ENCODE measurements around the gene SMAD4.
A peak's percentile ranks its signal among the peaks of the same experiment; 100 is the strongest.

The SMAD4 gene

GRCh38 chr18:51029694-51030536 lies at the start of gene SMAD4:
Gene SMAD4, plus strand, starts transcription at chr18:51030213. Its CDS starts 16,834 bp downstream, at chr18:51047047.
- H3K4me2 ChIP-seq: peak within 1 kb of the TSS; percentile 76
- no peak for TF ChIP-seq CTCF (conservative IDR thresholded peaks at IDR 0.05; ENCODE audit: low read depth, low read length)
- peak within 1 kb of the TSS; percentile 90 for H2AFZ ChIP-seq (ENCODE audit: low read depth)
- H3K27me3 ChIP-seq (ENCODE audit: insufficient read depth, low read depth): no peaks in the 10 kb centered on the region
- peak within 1 kb of the TSS; percentile 75 for H3K27ac ChIP-seq
- H3K79me2 ChIP-seq (ENCODE audit: insufficient read depth, low read depth): peaks cover 50% of the 10 kb centered on the region
- no peak within 1 kb of the TSS for H3K4me3 ChIP-seq (IDR thresholded peaks at IDR 0.05; ENCODE audit: insufficient read depth, low read depth, low read length)
- H3K36me3 ChIP-seq (ENCODE audit: insufficient read depth): no peaks in the 10 kb centered on the region
- H3K9ac ChIP-seq: peak within 1 kb of the TSS; percentile 78
- H4K20me1 ChIP-seq (ENCODE audit: insufficient read depth): peaks cover 28% of the 10 kb centered on the region
- peaks cover 36% of the 10 kb centered on the region for H3K4me1 ChIP-seq (ENCODE audit: low read depth, poor library complexity, severe bottlenecking)

- H3K4me3 ChIP-seq (IDR thresholded peaks at IDR 0.05; ENCODE audit: insufficient read depth, low read depth, low read length): no peak overlapping the region
- peaks cover 15% of the 10 kb centered on the region; the same call in 1 of the 2 replicates for H3K36me3 ChIP-seq (ENCODE audit: insufficient read depth)
- H3K27me3 ChIP-seq (ENCODE audit: insufficient read depth, low read depth): no peaks in the 10 kb centered on the region
- H4K20me1 ChIP-seq (ENCODE audit: insufficient read depth): no peaks in the 10 kb centered on the region
- H3K9ac ChIP-seq: no peak overlapping the region
- no peak overlapping the region for H3K27ac ChIP-seq
- no peak overlapping the region for H2AFZ ChIP-seq (ENCODE audit: low read depth)
- H3K4me1 ChIP-seq (ENCODE audit: low read depth, poor library complexity, severe bottlenecking): no peaks in the 10 kb centered on the region
- H3K79me2 ChIP-seq (ENCODE audit: insufficient read depth, low read depth): no peaks in the 10 kb centered on the region
- no peak for TF ChIP-seq CTCF (conservative IDR thresholded peaks at IDR 0.05; ENCODE audit: low read depth, low read length)
- no peak overlapping the region for H3K4me2 ChIP-seq
These were observed 48.6 kb upstream of the SMAD4 start for GRCh38 chr18:50981381-50981780.

GRCh38 chr18:50982086-50982801 lies 47.8 kb upstream of the SMAD4 start:
- H4K20me1 ChIP-seq (ENCODE audit: insufficient read depth): no peaks in the 10 kb centered on the region
- H2AFZ ChIP-seq (ENCODE audit: low read depth): no peak overlapping the region
- H3K4me3 ChIP-seq (IDR thresholded peaks at IDR 0.05; ENCODE audit: insufficient read depth, low read depth, low read length): no peak overlapping the region
- H3K79me2 ChIP-seq (ENCODE audit: insufficient read depth, low read depth): no peaks in the 10 kb centered on the region
- peaks cover 9% of the 10 kb centered on the region; the same call in 1 of the 2 replicates for H3K36me3 ChIP-seq (ENCODE audit: insufficient read depth)
- H3K27me3 ChIP-seq (ENCODE audit: insufficient read depth, low read depth): no peaks in the 10 kb centered on the region
- H3K4me1 ChIP-seq (ENCODE audit: low read depth, poor library complexity, severe bottlenecking): no peaks in the 10 kb centered on the region
- TF ChIP-seq CTCF (conservative IDR thresholded peaks at IDR 0.05; ENCODE audit: low read depth, low read length): no peak
- H3K4me2 ChIP-seq: no peak overlapping the region
- no peak overlapping the region for H3K27ac ChIP-seq
- no peak overlapping the region for H3K9ac ChIP-seq

- H4K20me1 ChIP-seq (ENCODE audit: insufficient read depth): no peaks in the 10 kb centered on the region
- H3K9ac ChIP-seq: no peak overlapping the region
- H3K4me1 ChIP-seq (ENCODE audit: low read depth, poor library complexity, severe bottlenecking): no peaks in the 10 kb centered on the region
- H3K79me2 ChIP-seq (ENCODE audit: insufficient read depth, low read depth): no peaks in the 10 kb centered on the region
- no peaks in the 10 kb centered on the region for H3K27me3 ChIP-seq (ENCODE audit: insufficient read depth, low read depth)
- H3K4me2 ChIP-seq: no peak overlapping the region
- no peak overlapping the region for H3K27ac ChIP-seq
- H3K36me3 ChIP-seq (ENCODE audit: insufficient read depth): peaks cover 3% of the 10 kb centered on the region; the same call in 1 of the 2 replicates
- TF ChIP-seq CTCF (conservative IDR thresholded peaks at IDR 0.05; ENCODE audit: low read depth, low read length): peak; percentile 35; the same call in 1 of the 2 replicates
- H3K4me3 ChIP-seq (IDR thresholded peaks at IDR 0.05; ENCODE audit: insufficient read depth, low read depth, low read length): no peak overlapping the region
- no peak overlapping the region for H2AFZ ChIP-seq (ENCODE audit: low read depth)
These were observed 47.2 kb upstream of the SMAD4 start for GRCh38 chr18:50982802-50983179.
